Neural cell (in vitro differentiated cells): Measurements from ENCODE around the gene FYN.

Experiments
- CTCF ChIP-seq: fragments of 450-650 bp; IDR thresholded peaks from 2 replicates; pipeline ENCODE4 v1.5.1; 2014; ENCODE audit warnings: antibody characterized with exemption, mild to moderate bottlenecking, moderate library complexity; ENCODE audit not compliant: poor library complexity, severe bottlenecking
- EP300 ChIP-seq: fragments of 450-650 bp; conservative IDR thresholded peaks from 2 replicates; pipeline ENCODE4 v1.6.1; 2014; ENCODE audit warnings: antibody characterized with exemption, mild to moderate bottlenecking, moderate library complexity; ENCODE audit not compliant: poor library complexity, severe bottlenecking
- EZH2 ChIP-seq: fragments of 200-600, 300-800 bp; shearing (Covaris generic), sonication (generic); IDR thresholded peaks from 2 replicates; pipeline ENCODE4 v1.6.1; 2014; ENCODE audit warnings: antibody characterized with exemption, low read length, borderline replicate concordance, mild to moderate bottlenecking; ENCODE audit not compliant: insufficient read depth, poor library complexity, severe bottlenecking
- MXI1 ChIP-seq: fragments of 450-650 bp; conservative IDR thresholded peaks from 2 replicates; pipeline ENCODE4 v1.6.1; 2014; ENCODE audit warnings: antibody characterized with exemption, mild to moderate bottlenecking; ENCODE audit not compliant: poor library complexity, severe bottlenecking
- POLR2AphosphoS5 ChIP-seq: IDR thresholded peaks from 2 replicates; pipeline ENCODE4 v1.6.1; 2012
- RAD21 ChIP-seq: fragments of 450-650 bp; conservative IDR thresholded peaks from 2 replicates; pipeline ENCODE4 v1.6.1; 2014; ENCODE audit warnings: antibody characterized with exemption, mild to moderate bottlenecking, moderate library complexity
- REST ChIP-seq: IDR thresholded peaks from 2 replicates; pipeline ENCODE4 v1.6.1; 2012; ENCODE audit warnings: borderline replicate concordance
- SMC3 ChIP-seq: fragments of 450-650 bp; conservative IDR thresholded peaks from 2 replicates; pipeline ENCODE4 v1.6.1; 2014; ENCODE audit warnings: antibody characterized with exemption, mild to moderate bottlenecking, moderate library complexity; ENCODE audit not compliant: poor library complexity
- TAF1 ChIP-seq: IDR thresholded peaks from 2 replicates; pipeline ENCODE4 v1.6.1; 2012; ENCODE audit warnings: low read depth

GRCh38 chr6:111617149-111617548, 256.1 kb downstream of the FYN start:
- TF ChIP-seq EP300 (no peak), REST (no peak), CTCF (no peak), EZH2 (no peak), POLR2AphosphoS5 (no peak), SMC3 (no peak), RAD21 (no peak), TAF1 (no peak), MXI1 (no peak)
